Stimulated activated memory B cell treated with anti-CD40 and anti-IgM and Interleukin-4, amounts not matched to agents 10 μg/mL and 1 μg/mL and 100 μg/mL, for 72 hours (primary cell): ENCODE data around the gene MOB2.

ENCODE experiments used
- ATAC-seq: fragments of 150-1000 bp; cut with Tn5 transposase; 2 replicates; pipeline ENCODE4 v1.10.0; 2021
- H3K27ac Mint-ChIP-seq: one replicate; pipeline ENCODE4 v1.8.0; 2022; ENCODE audit warnings: mild to moderate bottlenecking, mixed read lengths
- H3K27me3 Mint-ChIP-seq: one replicate; pipeline ENCODE4 v1.8.0; 2022; ENCODE audit warnings: mixed read lengths
- H3K36me3 Mint-ChIP-seq: one replicate; pipeline ENCODE4 v1.8.0; 2022; ENCODE audit warnings: mixed read lengths
- H3K4me1 Mint-ChIP-seq: one replicate; pipeline ENCODE4 v1.8.0; 2022; ENCODE audit warnings: mixed read lengths
- H3K4me3 Mint-ChIP-seq: one replicate; pipeline ENCODE4 v1.8.0; 2022; ENCODE audit warnings: mild to moderate bottlenecking, moderate library complexity, mixed read lengths
- H3K9me3 Mint-ChIP-seq: one replicate; pipeline ENCODE4 v1.8.0; 2022; ENCODE audit warnings: mixed read lengths

The MOB2 gene

DNA sequence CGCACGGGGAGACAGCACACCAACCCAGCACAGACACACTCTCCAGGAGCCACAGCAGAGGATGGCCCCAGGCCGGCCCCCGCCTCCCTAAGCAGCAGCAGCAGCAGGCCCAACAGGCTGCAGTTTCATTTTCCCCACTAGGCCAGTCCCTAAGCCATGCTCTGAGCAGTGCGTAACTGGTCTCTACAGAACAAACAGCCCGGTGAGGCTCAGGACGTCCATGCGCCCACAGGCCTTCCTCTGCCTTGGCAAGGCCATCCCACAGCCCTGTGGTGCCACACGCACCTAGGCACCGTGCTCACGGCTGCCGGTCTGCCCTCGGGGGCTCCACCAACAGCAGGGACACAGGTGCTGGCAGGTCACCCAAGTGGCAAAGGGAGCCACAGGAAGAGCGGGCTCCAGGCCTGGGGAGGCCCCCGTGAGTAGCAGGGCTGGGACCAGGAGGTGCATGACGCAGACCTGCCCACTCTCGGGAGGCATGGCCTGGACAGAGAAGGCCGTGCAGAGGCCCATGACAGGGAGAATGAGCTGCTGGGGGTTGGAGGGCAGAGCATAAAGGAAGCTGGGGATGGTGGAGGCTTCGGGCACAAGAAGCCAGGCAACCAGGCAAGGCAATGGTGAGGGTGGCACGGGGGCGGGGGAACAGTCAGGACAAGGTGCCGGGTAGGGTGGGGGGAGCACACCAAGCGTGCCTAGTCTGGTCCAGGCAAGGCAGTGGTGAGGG is 1.4 kb upstream of the MOB2 start:
- peak overlapping the region; percentile 78 for H3K27ac Mint-ChIP-seq

DNA sequence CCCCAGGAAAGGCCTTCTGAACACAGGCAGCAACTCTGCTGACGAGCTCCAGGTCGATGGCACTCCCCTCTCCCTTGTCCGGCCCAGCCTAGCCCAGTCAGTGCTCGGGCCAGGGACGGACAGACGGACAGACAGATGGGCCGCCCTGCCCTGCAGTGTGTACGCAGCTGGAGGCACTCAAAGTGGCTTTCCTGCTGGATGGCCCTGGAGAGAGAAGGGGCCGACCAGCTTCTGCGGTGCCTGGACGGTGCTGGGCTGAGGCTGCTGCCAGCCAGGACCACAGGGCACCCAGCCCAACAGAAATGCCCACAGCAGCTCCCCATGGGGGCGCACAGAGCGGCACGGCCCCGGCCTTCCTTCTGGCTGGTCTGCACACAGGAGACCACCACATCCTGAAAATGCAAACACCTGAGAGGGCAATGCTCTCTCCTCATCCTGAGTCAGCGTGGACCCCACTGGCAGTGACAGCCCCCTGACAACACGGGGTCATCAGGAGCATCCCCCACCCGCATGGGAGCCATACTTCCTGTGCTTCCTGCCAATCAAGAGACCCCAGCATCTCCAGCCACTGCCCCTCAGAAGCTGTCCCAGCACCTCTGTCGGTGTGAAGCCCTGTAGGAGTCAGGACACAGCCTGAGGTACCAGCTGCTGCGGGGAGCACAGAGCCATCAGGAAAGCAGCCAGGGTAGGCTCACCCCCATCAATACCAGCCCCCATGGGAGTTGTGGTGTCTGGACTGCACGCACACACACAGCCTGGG is 692 bp upstream of the MOB2 start:
- no peak for ATAC-seq
- H3K36me3 Mint-ChIP-seq, result no peaks in the 10 kb centered on the region
- no peaks in the 10 kb centered on the region for H3K27me3 Mint-ChIP-seq
- H3K4me3 Mint-ChIP-seq, result no peak overlapping the region
- peaks cover 51% of the 10 kb centered on the region for H3K4me1 Mint-ChIP-seq
- no peaks in the 10 kb centered on the region for H3K9me3 Mint-ChIP-seq
- peak overlapping the region; percentile 78 for H3K27ac Mint-ChIP-seq

More for the DNA sequence above, 1.4 kb upstream of the MOB2 start:
- no peaks in the 10 kb centered on the region for H3K27me3 Mint-ChIP-seq
- no peak overlapping the region for H3K4me3 Mint-ChIP-seq
- no peaks in the 10 kb centered on the region for H3K9me3 Mint-ChIP-seq
- H3K4me1 Mint-ChIP-seq, result peaks cover 55% of the 10 kb centered on the region
- H3K36me3 Mint-ChIP-seq, result no peaks in the 10 kb centered on the region
- ATAC-seq, result peak; percentile 66

DNA sequence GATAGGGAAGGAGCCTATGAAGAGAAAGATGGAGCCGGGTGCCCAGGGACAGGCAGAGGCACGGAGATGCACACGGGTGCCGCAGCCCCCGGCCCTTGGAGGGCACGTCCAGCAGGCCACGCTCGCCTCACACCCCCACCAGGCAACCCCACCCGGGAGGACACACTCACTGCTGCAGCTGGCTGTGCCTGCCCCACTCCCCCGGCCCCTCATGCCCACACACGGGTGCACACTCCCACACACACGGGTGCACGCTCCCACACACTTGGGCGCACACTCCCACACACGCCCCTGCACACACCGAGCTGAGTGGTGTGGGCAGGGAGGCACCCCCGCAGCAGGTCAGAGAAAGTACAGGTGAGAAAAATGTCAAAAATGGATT is 1.1 kb downstream of the MOB2 start:
- no peak overlapping the region for H3K4me3 Mint-ChIP-seq
- ATAC-seq, result peak; percentile 42
- H3K27ac Mint-ChIP-seq, result peak overlapping the region; percentile 6
- no peaks in the 10 kb centered on the region for H3K27me3 Mint-ChIP-seq
- H3K4me1 Mint-ChIP-seq, result peaks cover 51% of the 10 kb centered on the region
- H3K36me3 Mint-ChIP-seq, result no peaks in the 10 kb centered on the region
- H3K9me3 Mint-ChIP-seq, result no peaks in the 10 kb centered on the region

DNA sequence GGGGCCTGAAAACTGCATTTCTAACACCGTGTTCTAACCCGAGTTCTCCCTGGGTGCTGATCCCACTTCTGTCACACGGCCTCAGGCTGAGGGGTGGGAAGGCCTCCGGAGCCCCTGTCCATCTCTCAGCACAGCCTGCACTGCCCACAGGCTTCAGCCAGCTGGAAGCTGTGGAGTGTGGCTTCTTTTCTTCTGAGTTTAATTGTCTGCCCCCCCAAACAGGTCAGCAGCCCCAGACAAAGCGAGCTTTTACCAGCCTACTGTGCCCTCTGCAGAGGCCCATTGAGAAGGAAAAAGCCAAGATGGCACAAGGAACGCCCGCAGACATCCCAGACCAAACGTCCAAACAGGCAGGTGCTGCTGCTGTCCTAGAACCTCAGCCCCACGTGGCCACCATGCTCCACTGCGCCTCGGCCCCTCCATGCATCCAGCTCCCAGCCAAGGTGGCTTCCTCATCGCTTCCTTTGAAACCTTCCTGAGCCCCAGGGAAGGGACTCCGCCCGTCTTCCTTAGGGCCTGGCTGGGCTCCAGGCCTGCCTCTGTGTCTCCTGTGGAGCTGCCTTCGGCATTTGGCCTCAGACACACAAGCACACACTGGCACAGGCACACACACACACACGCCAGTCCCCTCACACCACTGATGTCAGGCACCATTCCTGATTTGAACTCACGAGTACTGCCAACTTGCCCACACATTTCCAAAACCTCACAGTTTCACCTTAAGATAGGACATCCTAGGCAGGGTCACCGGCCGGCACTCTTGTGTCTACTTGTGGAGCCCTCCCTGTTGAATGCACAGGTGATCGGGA is 1.7 kb downstream of the MOB2 start:
- Mint-ChIP-seq H3K9me3 (no peaks in the 10 kb centered on the region), H3K4me3 (no peak overlapping the region), H3K4me1 (peaks cover 51% of the 10 kb centered on the region), H3K27me3 (no peaks in the 10 kb centered on the region), H3K27ac (peak overlapping the region; percentile 6), H3K36me3 (peaks cover 5% of the 10 kb centered on the region)
- ATAC-seq, result no peak

DNA sequence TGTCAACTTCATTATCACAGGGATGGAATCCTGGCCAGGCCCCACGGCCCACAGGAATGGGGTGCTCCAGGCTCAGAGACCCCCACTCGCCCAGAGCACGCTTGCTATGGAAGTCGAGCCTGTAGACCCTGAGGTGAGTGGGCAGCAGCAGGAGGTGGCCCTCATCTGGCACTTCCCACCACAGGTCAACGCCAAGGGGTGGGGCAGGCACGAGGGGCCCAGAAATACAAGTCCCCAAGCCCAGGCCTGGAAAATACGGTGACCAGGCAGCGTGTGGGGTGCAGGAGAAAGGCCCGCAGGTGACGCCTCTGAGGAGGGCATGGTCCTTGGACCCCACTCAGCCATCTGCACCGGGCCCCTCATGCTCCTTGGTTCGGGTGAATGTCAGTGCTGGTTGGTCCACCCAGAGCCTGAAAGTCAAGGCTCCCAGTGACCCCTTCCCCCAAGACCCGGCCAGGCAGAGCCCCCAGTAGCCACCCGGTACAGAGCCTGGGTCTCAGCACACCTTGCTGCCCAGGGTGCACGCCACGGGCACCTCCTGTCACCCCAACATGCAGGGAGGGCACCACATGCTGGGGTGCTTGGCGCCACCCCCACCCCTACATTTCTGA is 2.4 kb downstream of the MOB2 start:
- Mint-ChIP-seq H3K4me1 (peaks cover 45% of the 10 kb centered on the region), H3K27ac (no peak overlapping the region), H3K27me3 (no peaks in the 10 kb centered on the region), H3K36me3 (peaks cover 11% of the 10 kb centered on the region), H3K4me3 (no peak overlapping the region), H3K9me3 (no peaks in the 10 kb centered on the region)
- ATAC-seq, result no peak

DNA sequence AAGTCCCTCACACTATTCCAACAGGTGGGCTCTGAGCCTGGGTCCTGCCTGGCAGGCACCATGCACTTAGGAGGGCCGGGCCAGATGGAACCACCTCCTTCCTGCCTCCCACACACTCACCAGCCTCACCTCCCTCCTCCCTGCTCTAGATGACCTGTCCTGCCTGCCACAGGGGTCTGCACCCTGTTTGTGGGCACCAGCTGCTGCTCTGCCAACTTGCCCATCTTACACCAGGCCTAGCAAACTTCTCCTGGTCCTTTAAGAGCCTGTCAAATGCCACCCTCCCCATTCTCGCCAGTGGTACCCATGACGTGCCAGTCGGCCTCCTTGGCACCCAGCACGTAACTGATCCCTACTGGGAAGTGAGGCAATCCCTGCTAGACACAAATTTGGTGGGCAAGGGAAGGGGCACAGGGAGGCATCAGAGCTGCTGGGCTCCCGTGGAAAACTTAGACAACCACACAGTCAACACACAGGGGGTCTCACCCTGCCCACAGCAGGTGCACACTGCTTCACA is 3.1 kb downstream of the MOB2 start:
- Mint-ChIP-seq H3K27me3 (no peaks in the 10 kb centered on the region), H3K36me3 (peaks cover 18% of the 10 kb centered on the region), H3K27ac (no peak overlapping the region), H3K4me1 (peaks cover 40% of the 10 kb centered on the region), H3K9me3 (no peaks in the 10 kb centered on the region), H3K4me3 (no peak overlapping the region)
- no peak for ATAC-seq

DNA sequence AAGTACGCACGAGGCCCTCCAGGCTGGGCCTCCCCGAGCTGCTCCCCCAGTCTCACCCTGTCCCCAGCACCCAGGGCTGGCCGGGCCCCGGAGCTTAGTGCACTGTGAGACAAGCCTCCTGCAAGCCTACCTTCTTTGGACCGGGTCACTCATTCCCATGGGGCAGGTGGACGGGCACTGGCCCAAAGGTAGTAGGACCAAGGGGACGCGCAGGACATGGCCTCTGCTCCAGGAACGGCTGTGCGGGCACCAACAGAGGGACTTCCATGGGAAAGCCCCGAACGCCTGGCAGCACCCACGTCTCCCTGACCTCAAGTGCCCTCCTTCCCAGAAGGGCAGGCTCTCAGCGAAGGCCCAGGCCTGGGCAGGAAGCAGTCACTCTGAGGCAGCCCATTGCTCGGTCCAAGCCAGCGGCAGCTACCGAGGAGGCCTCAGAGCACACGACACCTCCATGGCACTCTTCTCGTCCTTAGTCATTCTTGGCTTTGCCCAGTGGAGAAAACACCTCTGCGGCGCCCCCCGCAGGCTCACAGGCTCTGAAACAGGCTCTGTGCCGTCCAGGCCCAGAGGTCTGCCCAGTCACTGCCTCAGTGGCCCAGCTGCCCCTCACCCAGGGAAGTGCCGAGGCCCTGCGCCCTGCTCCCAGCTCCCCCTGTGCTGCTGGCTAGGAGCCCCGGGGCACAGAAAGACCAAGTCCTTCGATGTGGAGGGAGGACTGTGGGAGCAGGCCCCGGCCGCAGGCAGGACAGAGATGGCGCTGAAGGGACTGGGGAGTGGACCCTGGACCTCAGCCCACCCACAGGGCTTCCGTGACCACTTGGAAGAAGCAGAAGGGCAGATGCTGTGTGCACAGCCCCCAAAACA is 3.8 kb downstream of the MOB2 start:
- H3K9me3 Mint-ChIP-seq, result no peaks in the 10 kb centered on the region
- no peak overlapping the region for H3K4me3 Mint-ChIP-seq
- peaks cover 25% of the 10 kb centered on the region for H3K36me3 Mint-ChIP-seq
- H3K27me3 Mint-ChIP-seq, result no peaks in the 10 kb centered on the region
- peaks cover 33% of the 10 kb centered on the region for H3K4me1 Mint-ChIP-seq
- H3K27ac Mint-ChIP-seq, result no peak overlapping the region
- no peak for ATAC-seq

DNA sequence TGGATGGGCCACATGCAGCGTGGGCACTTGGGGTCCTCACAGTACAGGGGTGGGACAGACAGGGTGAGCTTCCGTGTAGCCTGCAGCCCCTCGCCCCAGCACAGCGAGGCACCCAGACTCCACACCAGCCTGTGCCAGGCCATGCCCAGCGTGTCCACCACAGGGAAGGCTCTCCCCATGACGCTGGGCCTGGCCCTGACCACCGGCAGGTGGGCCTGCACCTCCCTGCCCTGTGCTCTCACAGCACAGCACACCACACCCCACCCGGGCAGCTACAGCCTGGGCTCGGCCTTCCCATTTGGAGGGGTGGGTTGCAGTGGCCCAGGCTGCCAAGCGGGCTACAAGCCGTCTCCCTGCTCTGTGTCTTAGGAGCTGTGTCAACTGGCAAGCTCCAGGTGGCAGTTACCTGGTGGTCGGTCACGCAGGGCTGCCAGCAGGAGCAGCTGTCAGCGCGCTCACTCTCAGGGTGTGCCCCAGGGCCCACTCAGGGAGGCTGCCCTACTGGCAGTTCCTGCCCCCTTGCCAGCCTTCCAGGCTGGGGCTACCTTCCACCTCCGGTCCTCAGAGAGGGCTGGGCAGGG is 4.6 kb downstream of the MOB2 start:
- no peaks in the 10 kb centered on the region for H3K9me3 Mint-ChIP-seq
- H3K27ac Mint-ChIP-seq, result no peak overlapping the region
- no peak overlapping the region for H3K4me3 Mint-ChIP-seq
- peaks cover 34% of the 10 kb centered on the region for H3K36me3 Mint-ChIP-seq
- no peaks in the 10 kb centered on the region for H3K27me3 Mint-ChIP-seq
- H3K4me1 Mint-ChIP-seq, result peaks cover 27% of the 10 kb centered on the region
- peak; percentile 34 for ATAC-seq

DNA sequence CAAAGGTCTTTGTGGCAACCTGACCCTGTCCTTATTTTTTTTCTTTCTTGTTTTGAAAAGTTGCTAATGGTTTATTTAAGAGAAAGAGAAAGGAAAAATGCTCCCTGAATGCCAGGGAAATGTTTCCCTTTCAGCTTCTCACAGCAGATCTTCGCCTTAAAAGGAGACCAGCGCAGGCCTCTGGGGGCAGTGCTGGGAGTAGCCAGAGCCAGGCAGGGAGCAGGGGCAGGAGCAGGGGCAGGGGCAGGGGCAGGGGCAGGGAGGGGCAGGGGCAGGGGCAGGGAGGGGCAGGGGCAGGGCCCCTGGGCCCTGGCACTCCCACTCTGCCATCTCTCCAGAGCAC is 5.1 kb downstream of the MOB2 start:
- peaks cover 25% of the 10 kb centered on the region for H3K4me1 Mint-ChIP-seq
- peaks cover 37% of the 10 kb centered on the region for H3K36me3 Mint-ChIP-seq
- H3K27me3 Mint-ChIP-seq, result no peaks in the 10 kb centered on the region
- H3K4me3 Mint-ChIP-seq, result no peak overlapping the region
- ATAC-seq, result no peak
- H3K27ac Mint-ChIP-seq, result no peak overlapping the region
- H3K9me3 Mint-ChIP-seq, result no peaks in the 10 kb centered on the region

DNA sequence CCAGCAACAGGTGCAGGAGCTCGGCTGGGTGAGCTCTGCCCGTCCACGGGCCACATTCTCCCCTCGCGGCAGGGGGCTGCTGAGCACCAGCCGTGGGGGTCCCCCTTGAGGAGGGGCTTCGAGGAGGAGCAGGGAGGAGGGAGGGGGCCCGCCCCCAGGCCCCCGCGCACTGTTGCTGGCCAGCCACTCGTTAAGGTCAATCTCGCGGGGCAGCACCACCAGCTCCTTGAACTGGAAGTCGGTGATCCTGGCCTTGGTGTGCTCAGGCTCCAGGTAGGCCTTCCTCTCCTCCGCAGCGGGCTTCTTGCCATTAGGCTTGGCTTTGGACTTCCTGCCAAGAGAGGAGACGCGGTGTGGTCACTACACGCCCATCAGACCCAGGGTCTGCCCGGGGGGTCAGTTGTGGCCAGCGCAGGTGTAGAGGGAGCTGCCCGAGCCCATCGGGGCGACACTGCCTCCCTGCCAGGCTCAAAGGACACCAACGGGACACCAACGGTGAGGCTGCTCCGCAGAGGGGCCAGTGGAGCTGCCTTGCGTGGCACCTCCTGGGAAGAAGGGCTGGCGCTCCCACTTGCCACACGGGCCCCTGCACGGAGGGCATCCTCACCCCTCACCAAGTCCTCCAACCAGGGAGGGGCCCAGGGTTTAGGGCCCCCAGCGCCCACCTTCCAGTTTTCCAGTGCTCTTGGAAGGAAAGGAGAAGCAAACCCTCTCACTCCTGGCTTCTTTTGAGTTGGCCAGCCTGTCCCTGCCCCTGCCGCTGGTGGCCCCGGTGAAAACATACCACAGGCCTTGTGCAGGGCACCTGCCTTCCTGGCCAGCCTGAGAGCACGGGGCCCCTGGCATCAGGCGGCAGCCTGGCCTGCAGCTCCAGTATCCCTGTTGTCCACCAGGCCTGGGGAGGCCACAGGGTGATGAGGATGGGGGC is 5.8 kb downstream of the MOB2 start:
- Mint-ChIP-seq H3K27me3 (no peaks in the 10 kb centered on the region), H3K9me3 (no peaks in the 10 kb centered on the region), H3K27ac (no peak overlapping the region), H3K4me3 (no peak overlapping the region), H3K36me3 (peaks cover 43% of the 10 kb centered on the region), H3K4me1 (peaks cover 19% of the 10 kb centered on the region)
- ATAC-seq, result no peak

DNA sequence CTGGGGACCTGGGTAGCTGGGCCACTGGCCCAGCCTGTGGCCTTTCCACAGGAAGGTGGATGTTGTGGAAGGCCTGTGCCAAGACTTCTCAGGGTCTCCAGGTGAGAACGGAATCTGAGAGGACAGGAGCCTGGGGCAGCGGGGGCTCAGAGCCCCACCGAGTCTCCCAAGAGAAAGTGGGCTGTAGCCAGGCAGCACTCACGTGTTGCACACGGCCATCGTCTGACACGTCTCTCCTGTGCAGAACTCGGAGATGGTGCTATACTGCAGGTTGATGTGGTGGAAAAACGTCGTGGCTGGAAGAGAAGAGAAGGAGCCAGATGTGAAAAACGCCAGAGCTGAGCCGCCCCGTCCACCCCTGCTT is 6.4 kb downstream of the MOB2 start:
- H3K36me3 Mint-ChIP-seq, result peaks cover 50% of the 10 kb centered on the region
- no peaks in the 10 kb centered on the region for H3K9me3 Mint-ChIP-seq
- no peaks in the 10 kb centered on the region for H3K27me3 Mint-ChIP-seq
- H3K4me1 Mint-ChIP-seq, result peaks cover 12% of the 10 kb centered on the region
- H3K4me3 Mint-ChIP-seq, result no peak overlapping the region
- no peak for ATAC-seq
- no peak overlapping the region for H3K27ac Mint-ChIP-seq

DNA sequence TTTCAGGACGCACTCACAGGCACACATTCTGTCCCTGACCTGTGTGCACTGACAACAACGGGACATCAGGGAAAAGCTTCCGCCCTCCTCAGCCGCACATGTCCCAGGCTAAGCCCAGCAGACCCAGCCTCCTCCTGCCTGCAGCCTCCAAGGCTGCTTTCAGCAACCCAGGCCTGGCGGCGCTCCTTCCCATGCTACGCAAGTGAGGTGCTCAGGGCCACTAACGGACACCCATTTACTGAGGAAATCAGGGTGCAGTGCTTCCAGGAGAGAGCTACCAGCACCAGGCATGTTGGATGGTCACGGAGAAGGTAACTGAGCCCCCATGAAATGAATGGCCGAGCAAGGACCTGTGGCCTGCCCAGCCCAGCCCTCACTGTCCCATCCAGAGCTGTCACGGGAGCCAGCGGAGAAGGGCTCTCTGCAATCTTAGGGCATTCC is 6.9 kb downstream of the MOB2 start:
- Mint-ChIP-seq H3K36me3 (peaks cover 52% of the 10 kb centered on the region), H3K4me3 (no peak overlapping the region), H3K27me3 (no peaks in the 10 kb centered on the region), H3K4me1 (peaks cover 10% of the 10 kb centered on the region), H3K9me3 (no peaks in the 10 kb centered on the region), H3K27ac (no peak overlapping the region)
- ATAC-seq, result no peak

DNA sequence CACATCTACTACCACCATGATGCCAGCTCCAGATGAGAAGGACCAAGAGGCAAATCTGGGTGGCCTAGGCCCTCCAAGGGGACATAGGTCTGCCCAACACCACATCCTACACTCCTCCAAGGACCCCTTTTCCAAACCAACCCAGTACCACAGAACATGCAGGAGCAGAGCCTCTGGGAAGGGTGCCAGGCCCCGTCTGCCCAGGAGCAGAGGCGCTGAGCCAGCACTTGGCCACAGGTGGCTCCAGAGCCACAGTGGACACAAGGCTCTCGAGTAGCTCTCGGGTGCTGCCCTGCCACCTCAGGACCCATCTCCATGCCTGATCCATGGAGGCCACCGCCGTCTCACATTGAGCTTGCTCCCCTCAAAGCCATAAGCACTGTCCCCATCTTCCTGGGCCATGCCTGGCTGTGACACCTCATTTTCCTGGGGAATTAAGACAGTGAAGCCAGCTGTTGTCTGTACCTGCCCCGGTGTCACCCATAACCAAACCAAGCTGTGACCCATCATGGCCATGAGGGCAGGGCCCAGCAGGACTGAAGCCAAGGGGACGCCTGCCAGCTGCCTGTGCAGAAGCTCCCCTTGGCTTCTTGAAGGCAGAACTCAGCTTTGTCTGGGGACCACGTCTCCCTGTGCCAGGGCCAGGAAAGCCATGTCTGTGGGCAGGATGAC is 7.4 kb downstream of the MOB2 start:
- no peaks in the 10 kb centered on the region for H3K9me3 Mint-ChIP-seq
- peaks cover 10% of the 10 kb centered on the region for H3K4me1 Mint-ChIP-seq
- ATAC-seq, result no peak
- H3K27me3 Mint-ChIP-seq, result no peaks in the 10 kb centered on the region
- H3K4me3 Mint-ChIP-seq, result no peak overlapping the region
- peaks cover 58% of the 10 kb centered on the region for H3K36me3 Mint-ChIP-seq
- H3K27ac Mint-ChIP-seq, result no peak overlapping the region
